NCI-H82 treated with DMSO at 0.1 percent for 48 hours (cell line): ENCODE results near the gene HDGFL2.
A peak's percentile ranks its signal among the peaks of the same experiment; 100 is the strongest.

Source experiments
- DNase-seq: peaks from one replicate; lab custom pipeline; 2025; ENCODE audit not compliant: unreplicated experiment; lab: John Stamatoyannopoulos, UW

The HDGFL2 gene

DNA sequence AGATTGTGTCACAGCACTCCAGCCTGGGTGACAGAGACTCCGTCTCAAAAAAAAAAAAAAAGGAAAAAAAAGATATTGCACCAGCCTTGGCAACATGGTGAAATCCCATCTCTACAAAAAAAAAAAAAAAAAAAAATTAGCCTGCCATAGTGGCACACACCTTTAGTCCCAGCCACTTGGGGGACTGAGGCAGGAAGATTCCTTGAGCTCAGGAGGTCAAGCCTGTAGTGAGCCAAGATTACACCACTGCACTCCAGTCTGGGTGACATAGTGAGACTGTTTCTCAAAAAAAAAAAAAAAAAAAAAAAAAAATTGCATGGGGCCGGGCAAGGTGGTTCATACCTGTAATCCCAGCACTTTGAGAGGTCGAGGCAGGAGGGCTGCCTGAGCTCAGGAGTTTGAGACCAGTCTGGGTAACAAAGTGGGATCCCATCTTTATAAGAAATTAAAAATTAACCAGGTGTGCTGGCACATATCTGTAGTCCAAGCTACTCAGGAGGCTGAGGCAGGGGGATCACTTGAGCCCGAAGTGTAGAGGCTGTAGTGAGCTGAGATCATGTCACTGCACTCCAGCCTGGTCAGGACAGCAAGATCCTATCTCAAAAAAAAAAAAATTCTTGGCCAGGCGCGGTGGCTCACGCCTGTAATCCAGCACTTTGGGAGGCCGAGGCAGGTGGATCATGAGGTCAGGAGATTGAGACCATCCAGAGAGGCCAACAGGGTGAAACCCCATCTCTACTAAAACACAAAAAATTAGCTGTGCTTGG, 7.1 kb upstream of the HDGFL2 start:
- DNase-seq: no peak

- DNase-seq: no peak
Observed at GRCh38 chr19:4467835-4468234, 4.3 kb upstream of the HDGFL2 start.

GRCh38 chr19:4471403-4472173, 509 bp upstream of the HDGFL2 start:
- DNase-seq: peak; percentile 100

- DNase-seq: no peak
Observed at GRCh38 chr19:4473011-4473762, 1.1 kb downstream of the HDGFL2 start.

DNA sequence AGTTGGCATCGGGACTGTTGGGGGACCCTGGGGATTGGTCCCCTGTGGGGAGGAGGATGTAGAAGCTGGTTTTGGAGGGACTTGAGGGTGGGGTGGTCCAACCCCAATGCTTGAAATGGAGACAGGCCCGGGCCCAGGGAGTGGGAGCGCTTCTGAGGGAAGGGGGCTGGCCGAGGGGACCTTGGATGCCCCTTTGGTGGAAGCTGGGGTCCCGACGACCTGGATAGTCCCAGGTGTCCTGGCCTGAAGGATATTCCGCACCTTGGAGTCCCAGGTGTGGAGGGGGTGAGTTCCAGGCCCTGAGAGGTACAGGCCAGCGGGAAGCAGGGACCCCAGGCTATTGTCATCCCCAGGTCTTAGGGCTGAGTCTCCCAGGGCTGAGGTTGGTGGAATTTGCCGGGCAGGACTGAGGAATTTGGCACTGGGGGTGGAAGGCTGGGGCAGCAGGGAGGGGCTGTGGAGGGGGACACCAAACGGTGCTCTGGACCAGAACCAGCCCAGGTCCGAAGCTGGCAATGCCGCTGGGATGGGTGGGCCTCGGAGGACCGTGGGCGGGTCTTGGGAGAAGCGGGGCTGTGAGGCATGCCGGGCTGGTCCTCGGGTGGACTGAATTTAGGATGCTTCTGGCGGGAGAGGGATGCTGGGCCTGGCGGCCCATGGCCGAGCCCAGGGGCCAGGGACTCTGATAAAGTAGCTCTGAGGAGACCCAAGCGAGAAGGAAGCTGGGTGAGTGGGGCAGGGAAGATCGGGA, 1.8 kb downstream of the HDGFL2 start:
- DNase-seq: no peak

GRCh38 chr19:4474514-4475022, 2.5 kb downstream of the HDGFL2 start:
- peak; percentile 58 for DNase-seq

- no peak for DNase-seq
Observed at GRCh38 chr19:4477034-4477801, 5.1 kb downstream of the HDGFL2 start.

GRCh38 chr19:4482721-4483364, 10.7 kb downstream of the HDGFL2 start:
- DNase-seq: no peak

DNA sequence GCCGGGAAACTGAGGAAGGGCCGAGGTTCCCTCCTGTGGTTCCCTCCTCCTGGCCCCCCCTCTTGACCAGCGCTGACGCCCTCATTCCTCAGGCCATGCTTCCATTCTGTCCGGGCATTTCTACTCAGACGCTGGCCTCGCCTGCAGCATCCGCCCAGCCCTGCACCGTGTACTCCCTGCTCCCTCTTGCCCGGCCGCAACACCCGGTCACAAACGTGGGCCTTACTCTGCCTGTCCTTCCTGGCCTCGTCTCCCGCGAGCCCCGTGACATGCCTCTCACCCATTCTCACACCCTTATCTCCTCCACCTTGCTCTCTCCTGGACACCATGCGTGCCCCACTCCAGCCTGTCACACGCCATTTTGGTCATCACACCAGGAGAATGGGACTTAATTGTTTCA, 11.3 kb downstream of the HDGFL2 start:
- DNase-seq: no peak

DNA sequence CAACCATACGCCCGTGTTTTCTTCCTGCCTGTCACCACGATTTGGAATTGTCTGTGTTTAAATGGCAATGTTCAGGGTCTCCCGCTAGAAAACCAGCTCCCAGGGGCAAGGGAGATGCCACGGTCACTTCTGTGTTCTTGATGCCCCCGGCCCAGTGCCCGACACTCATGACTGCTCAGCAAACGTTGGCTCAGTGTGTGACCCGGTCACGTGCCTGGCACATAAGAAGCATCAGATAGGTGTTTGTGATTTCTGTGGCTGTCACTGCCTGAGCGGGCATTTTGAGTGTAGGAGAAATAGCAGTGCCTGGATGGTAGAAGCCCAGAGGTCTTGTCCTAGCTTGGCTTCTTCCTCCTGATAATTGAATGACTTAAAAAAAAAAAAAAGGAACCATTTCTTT, 15.5 kb downstream of the HDGFL2 start:
- DNase-seq: no peak

GRCh38 chr19:4488496-4488895, 16.4 kb downstream of the HDGFL2 start:
- DNase-seq: no peak

GRCh38 chr19:4491446-4491845, 19.3 kb downstream of the HDGFL2 start:
- DNase-seq: no peak

DNA sequence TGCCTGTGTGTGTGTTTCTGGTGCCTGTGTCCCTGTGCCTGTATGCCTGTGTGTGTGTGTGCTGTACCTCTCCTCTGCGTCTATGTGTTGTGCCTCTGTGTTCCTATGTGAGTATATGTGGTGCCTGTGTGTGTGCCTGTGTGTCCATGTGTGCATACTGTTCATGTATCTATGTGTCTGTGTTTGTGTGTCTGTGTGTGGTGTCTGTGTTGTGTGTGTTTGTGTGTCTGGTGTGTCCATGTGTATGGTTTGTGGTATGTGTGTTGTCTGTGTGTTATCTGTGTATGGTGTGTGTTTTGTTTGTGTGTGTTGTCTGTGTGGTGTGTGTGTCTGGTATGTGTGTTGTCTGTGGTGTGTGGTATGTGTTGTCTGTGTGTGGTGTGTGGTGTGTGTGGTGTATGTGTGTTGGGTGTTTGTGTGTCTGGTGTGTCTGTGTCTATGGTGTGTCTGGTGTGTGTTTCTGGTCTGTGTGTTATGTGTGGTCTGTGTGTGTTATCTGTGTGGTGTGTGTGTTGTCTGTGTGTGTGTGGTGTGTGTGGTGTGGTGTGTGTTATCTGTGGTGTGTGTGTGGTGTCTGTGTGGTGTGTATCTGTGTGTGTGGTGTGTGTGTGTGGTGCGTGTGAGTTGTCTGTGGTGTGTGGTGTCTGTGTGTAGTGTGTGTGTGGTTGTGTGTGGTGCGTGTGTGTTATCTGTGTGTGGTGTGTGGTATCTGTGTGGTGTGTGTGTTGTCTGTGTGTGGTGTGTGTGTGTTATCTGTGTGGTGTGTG, 20.4 kb downstream of the HDGFL2 start:
- no peak for DNase-seq

DNA sequence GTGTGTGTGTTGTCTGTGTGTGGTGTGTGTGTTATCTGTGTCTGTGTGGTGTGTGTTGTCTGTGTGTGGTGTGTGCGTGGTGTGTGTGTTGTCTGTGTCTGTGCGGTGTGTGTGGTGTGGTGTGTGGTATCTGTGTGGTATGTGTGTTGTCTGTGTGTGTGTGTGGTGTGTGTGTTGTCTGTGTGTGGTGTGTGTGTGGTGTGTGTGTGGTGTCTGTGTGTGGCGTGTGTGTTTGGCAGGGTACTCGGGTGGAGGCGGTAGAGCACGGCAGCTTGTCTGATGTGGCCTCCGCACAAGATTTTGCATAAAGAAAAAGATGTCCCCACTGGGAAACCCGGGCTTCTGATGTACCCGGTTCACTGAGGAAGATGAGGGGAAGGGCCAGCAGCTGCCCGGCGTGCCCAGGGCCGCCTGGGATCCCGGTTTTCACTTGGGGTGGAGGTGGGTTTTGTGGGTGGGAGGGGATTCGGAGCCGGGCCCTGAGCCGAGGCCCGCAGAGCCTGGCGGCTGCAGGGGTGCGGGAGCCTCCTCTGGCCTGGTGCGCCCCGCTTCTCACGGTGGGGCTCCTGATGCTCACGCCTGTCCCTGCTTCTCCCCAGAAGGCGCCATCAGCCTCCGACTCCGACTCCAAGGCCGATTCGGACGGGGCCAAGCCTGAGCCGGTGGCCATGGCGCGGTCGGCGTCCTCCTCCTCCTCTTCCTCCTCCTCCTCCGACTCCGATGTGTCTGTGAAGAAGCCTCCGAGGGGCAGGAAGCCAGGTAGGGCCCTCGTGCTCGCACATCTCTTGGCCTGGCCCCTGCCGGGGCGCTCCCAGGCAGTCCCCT, 21.2 kb downstream of the HDGFL2 start:
- no peak for DNase-seq

DNA sequence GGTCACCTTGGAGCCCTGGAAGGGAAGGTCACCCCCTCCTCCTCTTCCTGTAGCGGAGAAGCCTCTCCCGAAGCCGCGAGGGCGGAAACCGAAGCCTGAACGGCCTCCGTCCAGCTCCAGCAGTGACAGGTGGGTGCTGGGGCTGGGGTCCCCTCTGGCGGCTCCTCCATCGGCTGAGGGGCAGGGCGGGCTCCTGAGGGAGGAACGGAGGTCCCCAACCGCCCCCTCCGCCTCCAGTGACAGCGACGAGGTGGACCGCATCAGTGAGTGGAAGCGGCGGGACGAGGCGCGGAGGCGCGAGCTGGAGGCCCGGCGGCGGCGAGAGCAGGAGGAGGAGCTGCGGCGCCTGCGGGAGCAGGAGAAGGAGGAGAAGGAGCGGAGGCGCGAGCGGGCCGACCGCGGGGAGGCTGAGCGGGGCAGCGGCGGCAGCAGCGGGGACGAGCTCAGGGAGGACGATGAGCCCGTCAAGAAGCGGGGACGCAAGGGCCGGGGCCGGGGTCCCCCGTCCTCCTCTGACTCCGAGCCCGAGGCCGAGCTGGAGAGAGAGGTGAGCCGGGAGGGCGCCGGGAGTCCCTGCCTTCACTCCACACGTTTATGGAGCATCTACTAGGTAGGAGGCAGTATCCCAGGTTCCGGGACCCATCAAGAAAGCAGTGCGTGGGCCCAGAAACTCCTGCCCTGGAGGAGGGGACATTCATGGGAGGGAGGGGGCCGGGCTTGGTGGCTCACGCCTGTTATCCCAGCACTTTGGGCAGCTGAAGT, 22.0 kb downstream of the HDGFL2 start:
- no peak for DNase-seq

DNA sequence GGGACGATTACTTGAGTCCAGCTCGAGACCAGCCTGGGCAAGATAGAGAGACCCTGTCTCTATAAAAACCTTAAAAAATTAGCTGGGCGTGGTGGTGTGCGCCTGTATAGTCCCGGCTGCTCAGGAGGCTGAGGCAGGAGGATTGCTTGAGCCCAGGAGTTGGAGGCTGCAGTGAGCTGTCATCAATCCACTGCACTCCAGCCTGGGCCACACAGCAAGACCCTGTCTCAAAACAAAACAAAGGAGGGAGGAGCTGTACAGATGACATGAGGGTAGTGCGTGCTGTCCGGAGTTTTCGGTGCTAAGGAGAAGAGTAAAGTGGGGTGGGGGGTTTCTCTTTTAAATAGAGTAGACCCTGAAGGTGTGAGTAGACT, 22.6 kb downstream of the HDGFL2 start:
- no peak for DNase-seq

DNA sequence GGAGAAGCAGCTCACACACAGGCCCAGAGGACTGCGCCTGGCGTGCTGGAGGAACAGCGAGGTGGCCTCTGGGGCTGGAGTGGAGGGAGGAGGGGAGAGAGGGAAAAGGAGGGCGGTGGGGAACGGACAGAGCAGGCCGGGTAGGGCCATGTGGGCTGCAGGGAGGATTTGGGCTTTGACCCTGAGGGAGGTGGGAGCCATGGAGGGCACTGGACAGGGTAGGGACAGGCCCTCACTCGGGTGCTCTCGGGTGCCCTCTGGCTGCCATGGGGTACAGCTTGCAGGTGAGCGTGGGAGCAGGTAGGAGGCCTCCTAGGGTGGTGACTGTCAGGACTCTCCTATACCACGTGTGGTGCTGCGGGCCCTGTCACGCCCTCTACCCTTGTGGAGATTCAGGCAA, 23.4 kb downstream of the HDGFL2 start:
- no peak for DNase-seq
